GM23338 (cell line): ENCODE data around the gene VPS26C. TPM values are rescaled to one million over a fixed set of nuclear protein-coding genes. Genes with fewer than 3 reads are reported as not detected.
A peak's percentile ranks its signal among the peaks of the same experiment; 100 is the strongest.

Experiments
- ATAC-seq: fragments of 200-7000 bp; cut with Tn5 transposase; 3 replicates; pipeline ENCODE4 v1.9.1; 2020
- DNase-seq: peaks from one replicate; pipeline ENCODE4 v3.0.0-alpha.2; 2015; ENCODE audit warnings: low spot score
- H2AFZ ChIP-seq: fragments of 200-600 bp; sonication (generic); 2 replicates; pipeline ENCODE4 v1.8.0; 2016; ENCODE audit warnings: antibody characterized with exemption, mild to moderate bottlenecking, moderate library complexity
- H3F3A ChIP-seq: fragments of 200-600 bp; sonication (generic); replicated peaks from 2 replicates; pipeline ENCODE4 v1.8.0; 2017; ENCODE audit warnings: antibody characterized with exemption, mixed run types, low read depth
- H3K27ac ChIP-seq: fragments of 200-600 bp; sonication (generic); 2 replicates; pipeline ENCODE4 v1.6.1; 2016; ENCODE audit warnings: low read depth
- H3K27me3 ChIP-seq: fragments of 200-600 bp; sonication (generic); 2 replicates; pipeline ENCODE4 v1.8.0; 2016; ENCODE audit warnings: mild to moderate bottlenecking, mixed run types, moderate library complexity; ENCODE audit not compliant: insufficient read depth
- H3K36me3 ChIP-seq: fragments of 200-600 bp; sonication (generic); 2 replicates; pipeline ENCODE4 v1.8.0; 2016; ENCODE audit warnings: mild to moderate bottlenecking; ENCODE audit not compliant: insufficient read depth
- H3K4me1 ChIP-seq: fragments of 200-600 bp; sonication (generic); 2 replicates; pipeline ENCODE4 v1.8.0; 2016; ENCODE audit warnings: mild to moderate bottlenecking, moderate library complexity; ENCODE audit not compliant: insufficient read depth
- H3K4me2 ChIP-seq: fragments of 200-600 bp; sonication (generic); 2 replicates; pipeline ENCODE4 v1.7.1; 2017; ENCODE audit warnings: mixed run types
- H3K4me3 ChIP-seq: fragments of 200-600 bp; sonication (generic); 2 replicates; pipeline ENCODE4 v1.6.1; 2016; ENCODE audit warnings: mixed run types
- H3K79me2 ChIP-seq: fragments of 200-600 bp; sonication (generic); replicated peaks from 2 replicates; pipeline ENCODE4 v1.8.0; 2017; ENCODE audit warnings: mild to moderate bottlenecking; ENCODE audit not compliant: insufficient read depth
- H3K9me2 ChIP-seq: fragments of 200-600 bp; sonication (generic); 2 replicates; pipeline ENCODE4 v1.8.0; 2017; ENCODE audit not compliant: insufficient read depth
- H4K20me1 ChIP-seq: fragments of 200-600 bp; sonication (generic); replicated peaks from 2 replicates; pipeline ENCODE4 v1.8.0; 2017; ENCODE audit warnings: mild to moderate bottlenecking; ENCODE audit not compliant: insufficient read depth
- H3K27ac Mint-ChIP-seq: 2 replicates; pipeline ENCODE4 v1.8.0; 2020; ENCODE audit warnings: inconsistent platforms, mild to moderate bottlenecking, moderate library complexity, mixed read lengths
- H3K27me3 Mint-ChIP-seq: 3 replicates; pipeline ENCODE4 v1.8.0; 2022; ENCODE audit warnings: low read depth, mild to moderate bottlenecking, moderate library complexity, mixed read lengths, inconsistent platforms; ENCODE audit not compliant: insufficient read depth, poor library complexity
- H3K36me3 Mint-ChIP-seq: 3 replicates; pipeline ENCODE4 v1.8.0; 2021; ENCODE audit warnings: low read depth, mild to moderate bottlenecking, inconsistent platforms, moderate library complexity, mixed read lengths
- H3K4me1 Mint-ChIP-seq: 3 replicates; pipeline ENCODE4 v1.8.0; 2020; ENCODE audit warnings: mild to moderate bottlenecking, inconsistent platforms, mixed read lengths
- H3K4me3 Mint-ChIP-seq: 3 replicates; pipeline ENCODE4 v1.8.0; 2021; ENCODE audit warnings: moderate library complexity, mild to moderate bottlenecking, inconsistent platforms, mixed read lengths
- H3K9me3 Mint-ChIP-seq: 3 replicates; pipeline ENCODE4 v1.8.0; 2020; ENCODE audit warnings: moderate library complexity, mild to moderate bottlenecking, inconsistent platforms, mixed read lengths
- EZH2phosphoT487 ChIP-seq: fragments of 200-600 bp; sonication (generic); IDR thresholded peaks from one replicate; pipeline ENCODE4 v1.8.1; 2018; ENCODE audit warnings: antibody characterized with exemption; ENCODE audit not compliant: unreplicated experiment
- JUNB ChIP-seq: IDR thresholded peaks from one replicate; pipeline ENCODE4 v1.6.1; 2016; ENCODE audit warnings: antibody characterized with exemption; ENCODE audit not compliant: unreplicated experiment
- ZNF114 ChIP-seq: fragments of 250-450 bp; sonication (Bioruptor Pico); IDR thresholded peaks from 2 replicates; pipeline ENCODE4 v1.5.0; 2020; ENCODE audit warnings: mild to moderate bottlenecking, moderate library complexity
- polyA plus RNA-seq: library from polyadenylated mRNA; unstranded; fragments of >200 nt; fragmentation: Nextera tagmentation; extraction: Ambion mirVana; gene quantifications from 2 replicates; pipeline ENCODE4 v1.2.1, GENCODE V29; 2016
- total RNA-seq: library from RNA; depleted of rRNA; stranded (reverse); fragments of >200 nt; shearing (Covaris generic); gene quantifications from 2 replicates; pipeline ENCODE4 v1.2.3, GENCODE V29; 2014
- TF ChIP-seq, protein P1 (sequence below): IDR thresholded peaks from one replicate; pipeline ENCODE4 v1.6.1; 2018; ENCODE audit warnings: antibody characterized with exemption; ENCODE audit not compliant: unreplicated experiment
- TF ChIP-seq, protein P2 (sequence below): IDR thresholded peaks from 2 replicates; pipeline ENCODE4 v1.6.1; 2016; ENCODE audit warnings: antibody characterized with exemption
- TF ChIP-seq, protein P3 (sequence below): fragments of 250-450 bp; sonication (Bioruptor Pico); IDR thresholded peaks from 2 replicates; pipeline ENCODE4 v1.5.0; 2020; ENCODE audit warnings: mild to moderate bottlenecking, moderate library complexity
- TF ChIP-seq, protein P4 (sequence below), 2 experiments: fragments of 200-600 bp in 1 of 2; sonication (generic) in 1 of 2; conservative IDR thresholded peaks; 2 replicates each; pipeline versions ENCODE4 v1.5.1 to v1.6.1; 2016 to 2017; ENCODE audit warnings: antibody characterized with exemption in 2 of 2, low read depth in 2 of 2, mild to moderate bottlenecking in 2 of 2, moderate library complexity in 1 of 2

The VPS26C gene
- total and polyA plus RNA-seq, 2 experiments from 2014 or later = 45.1 to 91.2 TPM

DNA sequence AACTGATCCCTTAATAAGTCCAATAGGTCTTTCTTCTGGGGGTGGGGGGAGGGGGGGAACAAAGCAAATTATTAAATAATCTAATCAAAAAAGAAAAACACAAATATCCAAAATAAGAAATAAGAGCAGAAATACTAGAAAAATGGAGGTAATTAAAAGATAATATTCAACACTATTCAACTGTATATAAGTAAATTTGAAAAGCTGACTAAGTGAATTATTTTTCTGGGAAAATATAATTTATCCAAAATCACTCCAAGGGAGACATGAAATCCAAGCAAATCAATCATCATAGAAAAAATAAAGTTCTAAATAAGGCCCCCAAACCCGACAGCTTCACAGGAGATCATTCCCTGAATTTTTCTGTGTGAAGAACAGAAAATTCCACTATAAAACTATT is 18.8 kb downstream of the VPS26C start (continued):
- TF ChIP-seq, protein P1, sequence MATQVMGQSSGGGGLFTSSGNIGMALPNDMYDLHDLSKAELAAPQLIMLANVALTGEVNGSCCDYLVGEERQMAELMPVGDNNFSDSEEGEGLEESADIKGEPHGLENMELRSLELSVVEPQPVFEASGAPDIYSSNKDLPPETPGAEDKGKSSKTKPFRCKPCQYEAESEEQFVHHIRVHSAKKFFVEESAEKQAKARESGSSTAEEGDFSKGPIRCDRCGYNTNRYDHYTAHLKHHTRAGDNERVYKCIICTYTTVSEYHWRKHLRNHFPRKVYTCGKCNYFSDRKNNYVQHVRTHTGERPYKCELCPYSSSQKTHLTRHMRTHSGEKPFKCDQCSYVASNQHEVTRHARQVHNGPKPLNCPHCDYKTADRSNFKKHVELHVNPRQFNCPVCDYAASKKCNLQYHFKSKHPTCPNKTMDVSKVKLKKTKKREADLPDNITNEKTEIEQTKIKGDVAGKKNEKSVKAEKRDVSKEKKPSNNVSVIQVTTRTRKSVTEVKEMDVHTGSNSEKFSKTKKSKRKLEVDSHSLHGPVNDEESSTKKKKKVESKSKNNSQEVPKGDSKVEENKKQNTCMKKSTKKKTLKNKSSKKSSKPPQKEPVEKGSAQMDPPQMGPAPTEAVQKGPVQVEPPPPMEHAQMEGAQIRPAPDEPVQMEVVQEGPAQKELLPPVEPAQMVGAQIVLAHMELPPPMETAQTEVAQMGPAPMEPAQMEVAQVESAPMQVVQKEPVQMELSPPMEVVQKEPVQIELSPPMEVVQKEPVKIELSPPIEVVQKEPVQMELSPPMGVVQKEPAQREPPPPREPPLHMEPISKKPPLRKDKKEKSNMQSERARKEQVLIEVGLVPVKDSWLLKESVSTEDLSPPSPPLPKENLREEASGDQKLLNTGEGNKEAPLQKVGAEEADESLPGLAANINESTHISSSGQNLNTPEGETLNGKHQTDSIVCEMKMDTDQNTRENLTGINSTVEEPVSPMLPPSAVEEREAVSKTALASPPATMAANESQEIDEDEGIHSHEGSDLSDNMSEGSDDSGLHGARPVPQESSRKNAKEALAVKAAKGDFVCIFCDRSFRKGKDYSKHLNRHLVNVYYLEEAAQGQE = no peak
- no peak for TF ChIP-seq ZNF114 (CRISPR knock-in tag)
- TF ChIP-seq, protein P2, sequence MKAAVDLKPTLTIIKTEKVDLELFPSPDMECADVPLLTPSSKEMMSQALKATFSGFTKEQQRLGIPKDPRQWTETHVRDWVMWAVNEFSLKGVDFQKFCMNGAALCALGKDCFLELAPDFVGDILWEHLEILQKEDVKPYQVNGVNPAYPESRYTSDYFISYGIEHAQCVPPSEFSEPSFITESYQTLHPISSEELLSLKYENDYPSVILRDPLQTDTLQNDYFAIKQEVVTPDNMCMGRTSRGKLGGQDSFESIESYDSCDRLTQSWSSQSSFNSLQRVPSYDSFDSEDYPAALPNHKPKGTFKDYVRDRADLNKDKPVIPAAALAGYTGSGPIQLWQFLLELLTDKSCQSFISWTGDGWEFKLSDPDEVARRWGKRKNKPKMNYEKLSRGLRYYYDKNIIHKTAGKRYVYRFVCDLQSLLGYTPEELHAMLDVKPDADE = no peak
- no peak for TF ChIP-seq EZH2phosphoT487
- TF ChIP-seq JUNB = no peak

DNA sequence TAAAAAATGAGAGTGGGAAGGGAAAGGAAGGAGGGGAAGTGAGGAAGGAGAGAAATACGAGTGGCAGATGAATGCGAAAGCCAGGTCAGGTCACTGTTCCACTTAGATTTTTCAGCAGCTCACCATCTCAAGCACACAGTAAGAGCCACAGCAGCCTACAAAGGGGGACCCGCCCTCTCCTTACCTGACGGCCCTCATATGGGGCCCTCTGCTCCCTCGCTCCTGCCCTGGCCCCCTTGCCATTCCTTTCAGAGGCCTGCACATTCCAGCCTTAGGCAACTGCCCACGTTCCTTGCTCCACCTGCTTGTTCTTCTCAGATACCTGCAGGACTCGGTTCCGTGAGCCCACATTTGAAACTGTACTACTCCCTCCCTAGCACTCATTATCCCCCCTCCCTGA is 22.0 kb downstream of the VPS26C start:
- H3K36me3 Mint-ChIP-seq = peaks cover 9% of the 10 kb centered on the region
- Histone ChIP-seq H3K9me2 (no peaks in the 10 kb centered on the region), H3K4me2 (peak overlapping the region; percentile 24), H3K4me3 (no peak overlapping the region), H3K27me3 (no peaks in the 10 kb centered on the region), H3F3A (no peaks in the 10 kb centered on the region), H3K27ac (peak overlapping the region; percentile 70; the same call in 1 of the 2 replicates), H3K79me2 (peaks cover 100% of the 10 kb centered on the region), H3K4me1 (peaks cover 18% of the 10 kb centered on the region), H3K36me3 (no peaks in the 10 kb centered on the region; the same call in 1 of the 2 replicates), H2AFZ (no peak overlapping the region), H4K20me1 (peaks cover 4% of the 10 kb centered on the region)
- peak; percentile 91 for ATAC-seq
- TF ChIP-seq, protein P3, sequence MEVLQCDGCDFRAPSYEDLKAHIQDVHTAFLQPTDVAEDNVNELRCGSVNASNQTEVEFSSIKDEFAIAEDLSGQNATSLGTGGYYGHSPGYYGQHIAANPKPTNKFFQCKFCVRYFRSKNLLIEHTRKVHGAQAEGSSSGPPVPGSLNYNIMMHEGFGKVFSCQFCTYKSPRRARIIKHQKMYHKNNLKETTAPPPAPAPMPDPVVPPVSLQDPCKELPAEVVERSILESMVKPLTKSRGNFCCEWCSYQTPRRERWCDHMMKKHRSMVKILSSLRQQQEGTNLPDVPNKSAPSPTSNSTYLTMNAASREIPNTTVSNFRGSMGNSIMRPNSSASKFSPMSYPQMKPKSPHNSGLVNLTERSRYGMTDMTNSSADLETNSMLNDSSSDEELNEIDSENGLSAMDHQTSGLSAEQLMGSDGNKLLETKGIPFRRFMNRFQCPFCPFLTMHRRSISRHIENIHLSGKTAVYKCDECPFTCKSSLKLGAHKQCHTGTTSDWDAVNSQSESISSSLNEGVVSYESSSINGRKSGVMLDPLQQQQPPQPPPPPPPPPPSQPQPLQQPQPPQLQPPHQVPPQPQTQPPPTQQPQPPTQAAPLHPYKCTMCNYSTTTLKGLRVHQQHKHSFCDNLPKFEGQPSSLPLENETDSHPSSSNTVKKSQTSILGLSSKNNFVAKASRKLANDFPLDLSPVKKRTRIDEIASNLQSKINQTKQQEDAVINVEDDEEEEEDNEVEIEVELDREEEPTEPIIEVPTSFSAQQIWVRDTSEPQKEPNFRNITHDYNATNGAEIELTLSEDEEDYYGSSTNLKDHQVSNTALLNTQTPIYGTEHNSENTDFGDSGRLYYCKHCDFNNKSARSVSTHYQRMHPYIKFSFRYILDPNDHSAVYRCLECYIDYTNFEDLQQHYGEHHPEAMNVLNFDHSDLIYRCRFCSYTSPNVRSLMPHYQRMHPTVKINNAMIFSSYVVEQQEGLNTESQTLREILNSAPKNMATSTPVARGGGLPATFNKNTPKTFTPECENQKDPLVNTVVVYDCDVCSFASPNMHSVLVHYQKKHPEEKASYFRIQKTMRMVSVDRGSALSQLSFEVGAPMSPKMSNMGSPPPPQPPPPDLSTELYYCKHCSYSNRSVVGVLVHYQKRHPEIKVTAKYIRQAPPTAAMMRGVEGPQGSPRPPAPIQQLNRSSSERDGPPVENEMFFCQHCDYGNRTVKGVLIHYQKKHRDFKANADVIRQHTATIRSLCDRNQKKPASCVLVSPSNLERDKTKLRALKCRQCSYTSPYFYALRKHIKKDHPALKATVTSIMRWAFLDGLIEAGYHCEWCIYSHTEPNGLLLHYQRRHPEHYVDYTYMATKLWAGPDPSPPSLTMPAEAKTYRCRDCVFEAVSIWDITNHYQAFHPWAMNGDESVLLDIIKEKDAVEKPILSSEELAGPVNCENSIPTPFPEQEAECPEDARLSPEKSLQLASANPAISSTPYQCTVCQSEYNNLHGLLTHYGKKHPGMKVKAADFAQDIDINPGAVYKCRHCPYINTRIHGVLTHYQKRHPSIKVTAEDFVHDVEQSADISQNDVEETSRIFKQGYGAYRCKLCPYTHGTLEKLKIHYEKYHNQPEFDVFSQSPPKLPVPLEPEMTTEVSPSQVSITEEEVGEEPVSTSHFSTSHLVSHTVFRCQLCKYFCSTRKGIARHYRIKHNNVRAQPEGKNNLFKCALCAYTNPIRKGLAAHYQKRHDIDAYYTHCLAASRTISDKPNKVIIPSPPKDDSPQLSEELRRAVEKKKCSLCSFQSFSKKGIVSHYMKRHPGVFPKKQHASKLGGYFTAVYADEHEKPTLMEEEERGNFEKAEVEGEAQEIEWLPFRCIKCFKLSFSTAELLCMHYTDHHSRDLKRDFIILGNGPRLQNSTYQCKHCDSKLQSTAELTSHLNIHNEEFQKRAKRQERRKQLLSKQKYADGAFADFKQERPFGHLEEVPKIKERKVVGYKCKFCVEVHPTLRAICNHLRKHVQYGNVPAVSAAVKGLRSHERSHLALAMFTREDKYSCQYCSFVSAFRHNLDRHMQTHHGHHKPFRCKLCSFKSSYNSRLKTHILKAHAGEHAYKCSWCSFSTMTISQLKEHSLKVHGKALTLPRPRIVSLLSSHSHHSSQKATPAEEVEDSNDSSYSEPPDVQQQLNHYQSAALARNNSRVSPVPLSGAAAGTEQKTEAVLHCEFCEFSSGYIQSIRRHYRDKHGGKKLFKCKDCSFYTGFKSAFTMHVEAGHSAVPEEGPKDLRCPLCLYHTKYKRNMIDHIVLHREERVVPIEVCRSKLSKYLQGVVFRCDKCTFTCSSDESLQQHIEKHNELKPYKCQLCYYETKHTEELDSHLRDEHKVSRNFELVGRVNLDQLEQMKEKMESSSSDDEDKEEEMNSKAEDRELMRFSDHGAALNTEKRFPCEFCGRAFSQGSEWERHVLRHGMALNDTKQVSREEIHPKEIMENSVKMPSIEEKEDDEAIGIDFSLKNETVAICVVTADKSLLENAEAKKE (CRISPR knock-in tag) = 0 out of 2 replicates have a peak, but pooled peaks have one; percentile 16
- TF ChIP-seq, protein P4, sequence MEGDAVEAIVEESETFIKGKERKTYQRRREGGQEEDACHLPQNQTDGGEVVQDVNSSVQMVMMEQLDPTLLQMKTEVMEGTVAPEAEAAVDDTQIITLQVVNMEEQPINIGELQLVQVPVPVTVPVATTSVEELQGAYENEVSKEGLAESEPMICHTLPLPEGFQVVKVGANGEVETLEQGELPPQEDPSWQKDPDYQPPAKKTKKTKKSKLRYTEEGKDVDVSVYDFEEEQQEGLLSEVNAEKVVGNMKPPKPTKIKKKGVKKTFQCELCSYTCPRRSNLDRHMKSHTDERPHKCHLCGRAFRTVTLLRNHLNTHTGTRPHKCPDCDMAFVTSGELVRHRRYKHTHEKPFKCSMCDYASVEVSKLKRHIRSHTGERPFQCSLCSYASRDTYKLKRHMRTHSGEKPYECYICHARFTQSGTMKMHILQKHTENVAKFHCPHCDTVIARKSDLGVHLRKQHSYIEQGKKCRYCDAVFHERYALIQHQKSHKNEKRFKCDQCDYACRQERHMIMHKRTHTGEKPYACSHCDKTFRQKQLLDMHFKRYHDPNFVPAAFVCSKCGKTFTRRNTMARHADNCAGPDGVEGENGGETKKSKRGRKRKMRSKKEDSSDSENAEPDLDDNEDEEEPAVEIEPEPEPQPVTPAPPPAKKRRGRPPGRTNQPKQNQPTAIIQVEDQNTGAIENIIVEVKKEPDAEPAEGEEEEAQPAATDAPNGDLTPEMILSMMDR (conservative IDR thresholded peaks at IDR 0.05; ENCODE audit: low read depth in 2 of 2) = no peak
- peak overlapping the region; percentile 27; the same call in 2 of the 3 replicates for H3K4me3 Mint-ChIP-seq
- no peaks in the 10 kb centered on the region for H3K9me3 Mint-ChIP-seq
- DNase-seq = peak; percentile 60
- H3K27me3 Mint-ChIP-seq = peaks cover 2% of the 10 kb centered on the region
- peak overlapping the region; percentile 45 for H3K27ac Mint-ChIP-seq
- H3K4me1 Mint-ChIP-seq = peaks cover 41% of the 10 kb centered on the region
